NK-92 (cell line): ENCODE measurements around the gene XRN2.

Source experiments
- DNase-seq: peaks from one replicate; lab custom pipeline; 2025; ENCODE audit not compliant: unreplicated experiment; lab: John Stamatoyannopoulos, UW

XRN2 gene, protein sequence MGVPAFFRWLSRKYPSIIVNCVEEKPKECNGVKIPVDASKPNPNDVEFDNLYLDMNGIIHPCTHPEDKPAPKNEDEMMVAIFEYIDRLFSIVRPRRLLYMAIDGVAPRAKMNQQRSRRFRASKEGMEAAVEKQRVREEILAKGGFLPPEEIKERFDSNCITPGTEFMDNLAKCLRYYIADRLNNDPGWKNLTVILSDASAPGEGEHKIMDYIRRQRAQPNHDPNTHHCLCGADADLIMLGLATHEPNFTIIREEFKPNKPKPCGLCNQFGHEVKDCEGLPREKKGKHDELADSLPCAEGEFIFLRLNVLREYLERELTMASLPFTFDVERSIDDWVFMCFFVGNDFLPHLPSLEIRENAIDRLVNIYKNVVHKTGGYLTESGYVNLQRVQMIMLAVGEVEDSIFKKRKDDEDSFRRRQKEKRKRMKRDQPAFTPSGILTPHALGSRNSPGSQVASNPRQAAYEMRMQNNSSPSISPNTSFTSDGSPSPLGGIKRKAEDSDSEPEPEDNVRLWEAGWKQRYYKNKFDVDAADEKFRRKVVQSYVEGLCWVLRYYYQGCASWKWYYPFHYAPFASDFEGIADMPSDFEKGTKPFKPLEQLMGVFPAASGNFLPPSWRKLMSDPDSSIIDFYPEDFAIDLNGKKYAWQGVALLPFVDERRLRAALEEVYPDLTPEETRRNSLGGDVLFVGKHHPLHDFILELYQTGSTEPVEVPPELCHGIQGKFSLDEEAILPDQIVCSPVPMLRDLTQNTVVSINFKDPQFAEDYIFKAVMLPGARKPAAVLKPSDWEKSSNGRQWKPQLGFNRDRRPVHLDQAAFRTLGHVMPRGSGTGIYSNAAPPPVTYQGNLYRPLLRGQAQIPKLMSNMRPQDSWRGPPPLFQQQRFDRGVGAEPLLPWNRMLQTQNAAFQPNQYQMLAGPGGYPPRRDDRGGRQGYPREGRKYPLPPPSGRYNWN

DNA sequence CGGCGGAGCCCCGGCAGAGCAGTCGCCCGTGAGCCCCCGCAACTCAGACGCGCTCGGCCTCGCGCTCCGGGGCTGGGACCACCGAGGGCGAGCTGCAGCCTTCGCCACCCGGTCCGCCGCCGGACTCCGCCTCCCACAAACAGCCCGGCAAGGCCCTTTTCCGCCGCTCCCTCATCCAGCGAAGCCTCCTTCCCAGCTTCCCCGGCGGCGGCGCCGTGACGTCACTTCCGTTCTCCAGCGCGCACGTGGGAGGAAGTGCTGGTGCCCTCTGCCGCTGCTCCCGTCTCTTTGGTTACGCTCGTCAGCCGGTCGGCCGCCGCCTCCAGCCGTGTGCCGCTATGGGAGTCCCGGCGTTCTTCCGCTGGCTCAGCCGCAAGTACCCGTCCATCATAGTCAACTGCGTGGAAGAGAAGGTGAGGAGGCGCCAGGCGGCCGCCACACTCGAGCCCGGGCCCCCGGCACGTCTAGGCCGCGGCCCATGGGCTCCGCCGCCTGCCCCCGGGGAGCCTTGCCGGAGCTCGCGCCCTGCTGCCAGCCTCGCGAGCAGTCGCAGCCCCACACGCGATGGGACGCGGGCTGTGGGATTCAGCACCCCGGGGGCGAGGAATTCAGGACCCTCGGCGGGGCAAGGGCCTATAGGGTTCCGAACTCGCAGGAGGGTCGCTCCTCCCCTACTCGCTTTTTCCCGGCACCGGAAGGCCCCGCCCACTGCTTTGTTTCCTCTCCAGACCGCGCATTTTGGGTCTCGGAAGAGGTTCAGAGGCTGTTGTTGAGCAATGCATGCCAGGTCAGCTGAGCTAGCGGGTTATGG, at the start of gene XRN2:
XRN2 (plus strand) TSS at position 271 of the 811 bp plus-strand sequence; CDS start at position 339, 68 bp downstream.
- peak; percentile 63 for DNase-seq

DNA sequence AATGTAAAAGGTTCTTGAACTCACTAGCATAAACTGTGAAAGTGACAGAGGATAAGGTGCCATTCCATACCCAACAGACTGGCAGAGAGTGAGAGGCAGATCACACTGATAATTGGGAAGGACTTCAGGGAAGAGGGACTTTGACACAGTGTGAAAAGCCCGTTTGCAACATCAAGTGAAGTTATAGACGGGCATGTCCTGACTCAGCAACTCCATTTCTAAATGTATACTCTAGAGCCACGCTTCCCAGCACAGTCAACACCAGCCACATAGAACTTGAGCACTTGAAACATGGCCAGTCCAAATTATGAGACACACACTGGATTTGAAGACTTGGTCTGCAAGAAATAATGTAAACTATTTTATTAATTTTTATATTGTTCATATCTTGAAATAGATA, 45.9 kb upstream of the XRN2 start:
- no peak for DNase-seq

DNA sequence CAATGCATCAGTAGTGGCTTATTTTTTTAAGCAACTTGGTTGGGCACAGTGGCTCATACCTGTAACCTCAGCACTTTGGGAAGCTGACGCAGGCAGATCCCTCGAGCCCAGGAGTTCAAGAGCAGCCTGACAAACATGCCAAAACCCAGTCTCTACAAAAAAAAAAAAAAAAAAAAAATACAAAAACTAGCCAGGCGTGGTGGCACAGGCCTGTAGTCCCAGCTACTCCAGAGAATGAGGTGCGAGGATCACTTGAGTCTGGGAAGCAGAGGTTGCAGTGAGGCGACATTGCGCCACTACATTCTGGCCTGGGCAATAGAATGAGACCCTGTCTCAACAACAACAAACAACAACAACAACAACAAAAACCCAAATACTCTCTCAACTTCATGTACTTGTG, 44.7 kb upstream of the XRN2 start:
- no peak for DNase-seq

DNA sequence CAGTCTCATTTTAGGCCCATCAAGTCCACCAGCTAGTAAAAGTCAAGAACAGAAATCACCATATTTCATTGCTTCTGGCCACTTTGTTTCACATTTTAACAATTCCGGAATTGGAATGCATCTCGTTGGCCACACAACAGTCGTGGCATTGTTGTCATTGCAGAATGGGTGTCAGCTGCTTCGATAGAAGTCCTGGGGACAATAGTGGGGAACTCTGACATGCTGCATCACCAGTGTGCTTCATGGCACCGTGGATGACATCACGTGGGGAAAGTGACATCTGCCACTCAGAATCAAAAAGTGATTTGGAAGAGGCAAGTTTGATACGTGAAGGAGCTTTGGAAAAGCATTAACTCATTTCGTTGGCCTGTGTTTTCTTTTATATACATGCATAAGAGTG, 43.8 kb upstream of the XRN2 start:
- no peak for DNase-seq

DNA sequence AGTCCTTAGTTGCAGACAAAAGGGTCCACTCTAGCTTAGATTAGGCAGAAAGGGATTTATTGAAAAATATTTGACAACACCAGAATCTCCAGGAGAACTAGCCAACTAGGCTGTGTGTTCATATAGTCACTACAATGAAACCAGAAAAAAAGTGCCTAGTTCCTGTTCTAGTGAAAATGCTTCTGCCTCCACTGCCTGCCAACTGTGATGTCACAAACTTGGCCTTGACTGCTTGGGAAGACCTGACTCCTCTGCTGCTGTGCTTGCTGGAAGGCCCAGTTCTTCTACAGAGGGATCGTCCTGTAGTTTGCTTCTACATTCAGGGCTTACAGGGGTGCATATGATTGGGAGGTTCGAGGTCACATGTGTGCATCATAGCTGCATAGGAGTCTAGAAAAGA, 40.3 kb upstream of the XRN2 start:
- no peak for DNase-seq

DNA sequence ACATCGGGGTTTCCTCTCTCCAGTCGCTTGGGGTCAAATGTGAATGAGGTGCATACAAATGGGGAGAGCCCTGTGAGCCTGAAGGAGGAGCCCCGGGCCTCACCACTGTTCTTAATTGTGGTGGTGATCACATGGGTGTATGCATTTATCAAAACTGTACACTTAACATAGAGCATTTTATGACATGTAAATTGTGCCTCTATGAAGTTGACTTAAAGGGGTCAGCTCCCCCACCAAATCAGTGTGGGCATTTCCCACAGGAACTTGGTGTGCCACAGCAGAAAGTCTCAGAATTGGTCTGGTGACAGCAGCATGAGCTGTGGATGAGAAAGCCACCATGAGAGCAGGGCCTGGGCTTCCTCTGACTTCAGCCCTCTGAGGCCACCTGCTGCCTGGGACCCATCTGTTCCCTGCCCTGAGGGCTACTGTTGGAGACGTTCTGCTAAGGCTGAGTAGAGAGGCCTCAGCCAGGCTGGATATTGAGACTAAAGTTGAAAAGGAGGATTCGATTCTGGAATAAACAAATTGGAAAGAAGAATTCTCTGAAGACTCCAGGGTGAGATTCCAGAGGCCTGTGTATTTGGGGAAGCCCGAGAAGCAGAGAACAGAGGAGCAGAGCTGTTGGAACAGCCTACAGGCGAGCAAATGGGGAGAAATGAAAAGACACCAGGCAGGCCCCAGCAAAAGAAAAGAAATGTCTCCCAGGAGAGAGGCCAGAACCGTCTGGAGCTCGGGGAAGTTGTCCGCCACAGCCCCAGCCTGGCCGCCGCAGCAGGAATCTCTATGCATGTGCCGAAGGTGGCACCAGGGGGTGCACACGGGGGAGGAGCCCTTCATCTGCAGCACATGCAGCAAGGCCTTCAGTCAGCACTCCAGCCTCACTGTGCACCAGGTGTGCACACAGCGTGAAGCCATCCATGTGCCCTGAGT, 37.6 kb upstream of the XRN2 start:
- DNase-seq, result no peak

DNA sequence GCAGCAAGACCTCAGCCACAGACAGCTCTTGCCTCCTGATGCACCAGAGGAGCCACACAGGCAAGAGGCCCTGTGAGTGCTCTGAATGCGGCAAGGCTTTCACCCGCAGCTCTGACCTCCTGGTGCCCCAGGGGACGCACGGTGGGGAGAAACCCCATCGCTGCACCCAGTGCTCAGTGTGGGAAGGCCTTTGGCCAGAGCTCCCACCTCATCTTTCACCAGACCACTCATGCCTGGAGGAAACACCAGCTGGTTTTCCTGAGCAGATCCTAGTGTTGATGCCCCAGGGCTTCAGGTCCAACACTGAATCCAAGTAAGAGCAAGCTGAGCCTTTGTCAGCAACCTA, 37.0 kb upstream of the XRN2 start:
- DNase-seq, result no peak

DNA sequence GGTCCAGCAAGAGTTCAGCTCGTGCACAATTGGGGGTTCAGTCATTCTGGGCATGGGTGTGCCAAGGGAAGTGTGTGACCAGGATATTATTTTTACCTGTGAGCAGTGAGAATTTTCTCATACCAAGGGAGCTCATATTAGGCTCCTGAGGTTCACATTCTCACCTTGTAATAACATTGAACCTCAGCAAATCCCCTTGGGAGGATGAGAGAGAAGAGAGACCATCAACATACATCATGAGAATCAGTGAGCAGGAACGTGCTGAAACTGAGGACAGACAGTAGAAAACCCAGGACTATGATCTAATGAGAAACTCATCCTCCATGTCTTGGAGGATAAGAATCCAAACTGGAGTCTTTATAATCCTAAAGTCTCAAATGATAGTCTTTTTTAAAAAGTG, 33.4 kb upstream of the XRN2 start:
- DNase-seq, result no peak

DNA sequence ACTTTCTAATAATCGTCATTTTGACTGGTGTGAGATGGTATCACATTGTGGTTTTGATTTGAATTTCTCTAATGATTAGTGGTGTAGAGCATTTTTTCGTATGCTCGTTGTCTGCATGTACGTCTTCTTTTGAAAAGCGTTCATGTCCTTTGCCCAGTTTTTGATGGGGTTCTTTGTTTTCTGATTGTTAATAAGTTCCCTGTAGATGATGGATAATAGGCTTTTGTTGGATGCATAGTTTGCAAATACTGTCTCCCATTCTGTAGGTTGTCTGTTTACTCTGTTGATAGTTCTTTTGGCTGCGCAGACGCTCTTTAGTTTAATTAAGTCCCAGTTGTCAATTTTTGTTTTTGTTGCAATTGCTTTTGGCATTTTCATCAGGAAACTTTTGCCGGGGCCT, 32.3 kb upstream of the XRN2 start:
- DNase-seq, result no peak

DNA sequence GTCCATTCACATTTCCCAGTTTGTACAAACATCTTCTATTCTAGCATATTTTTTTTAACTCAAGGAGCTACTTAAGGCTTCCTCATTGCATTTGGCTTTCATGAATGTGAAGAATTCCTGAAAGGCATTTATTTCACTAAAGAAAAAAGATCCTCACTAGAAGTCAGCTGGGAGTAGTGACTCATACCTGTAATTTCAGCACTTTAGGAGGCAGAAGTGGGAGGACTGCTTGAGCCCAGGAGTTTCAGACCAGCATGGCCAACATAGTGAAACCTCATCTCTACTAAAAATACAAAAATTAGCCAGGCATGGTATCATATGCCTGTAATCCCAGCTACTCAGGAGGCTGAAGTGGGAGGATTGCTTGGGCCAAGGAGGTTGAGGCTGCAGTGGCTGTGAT, 30.9 kb upstream of the XRN2 start:
- no peak for DNase-seq

DNA sequence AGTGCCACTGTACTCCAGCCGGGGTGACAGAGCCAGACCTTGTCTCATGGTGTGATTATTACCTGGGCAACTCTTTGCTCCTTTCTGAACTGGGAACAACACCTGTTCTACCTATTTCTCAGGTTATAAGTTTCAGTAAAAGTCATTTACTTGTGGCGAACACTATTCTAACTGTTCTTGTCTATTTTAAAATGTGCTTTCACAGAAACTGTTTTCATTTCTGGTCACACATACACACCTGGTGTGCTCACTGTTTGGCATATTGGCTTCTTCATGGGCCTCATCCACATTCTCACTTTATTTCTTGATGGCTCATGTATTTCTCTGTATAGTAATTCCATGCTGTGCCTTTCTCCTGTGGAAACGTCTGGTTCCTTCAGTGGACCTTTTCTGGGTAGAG, 30.5 kb upstream of the XRN2 start:
- DNase-seq, result no peak

DNA sequence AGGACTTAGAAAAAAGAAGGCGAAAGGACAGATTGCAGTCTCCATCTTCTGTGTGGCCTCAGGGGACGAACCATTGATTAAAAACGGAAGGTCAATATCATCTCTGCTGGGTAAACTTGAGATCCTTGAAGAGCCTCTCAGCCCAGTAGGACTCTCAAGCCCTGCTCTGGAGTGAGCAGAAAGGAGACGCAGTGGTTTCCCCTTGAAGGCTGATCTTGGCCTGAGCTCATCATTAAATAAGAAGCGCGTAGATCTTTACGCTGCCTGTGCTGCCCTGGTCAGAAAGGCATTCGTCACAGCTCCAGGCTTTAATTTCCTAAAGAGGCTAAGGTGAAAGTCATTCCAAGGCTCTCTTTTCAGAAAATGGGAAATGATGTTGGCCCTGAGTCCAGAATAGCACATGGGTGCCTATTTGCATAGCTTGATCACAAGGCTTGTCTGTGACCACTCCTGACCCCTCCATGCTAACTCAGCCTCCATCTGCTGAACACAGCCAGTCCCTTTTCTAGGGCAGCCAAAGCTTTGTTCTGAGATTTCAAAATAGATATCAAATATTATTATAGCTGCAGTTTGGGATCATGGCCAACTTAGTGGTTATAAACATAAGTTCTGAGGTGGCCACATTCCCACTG, 29.3 kb upstream of the XRN2 start:
- no peak for DNase-seq

DNA sequence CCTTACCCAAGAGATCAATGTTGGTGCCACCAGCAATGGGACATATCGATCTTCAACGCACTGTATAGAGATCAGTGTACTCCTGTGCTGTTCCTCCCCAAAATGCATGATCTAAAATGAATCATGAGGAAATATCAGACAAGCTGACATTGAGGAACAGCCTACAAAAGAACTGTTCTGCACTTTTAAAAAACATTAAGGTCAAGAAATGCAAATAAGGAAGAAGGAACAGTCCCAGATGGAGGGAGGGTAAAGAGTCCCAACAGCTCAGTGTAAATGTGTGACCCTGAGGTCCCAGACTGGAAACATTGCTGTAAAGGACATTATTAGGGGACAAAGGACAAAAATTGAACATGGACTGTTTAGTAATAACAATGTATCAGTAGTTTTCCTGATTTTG, 24.3 kb upstream of the XRN2 start:
- no peak for DNase-seq

DNA sequence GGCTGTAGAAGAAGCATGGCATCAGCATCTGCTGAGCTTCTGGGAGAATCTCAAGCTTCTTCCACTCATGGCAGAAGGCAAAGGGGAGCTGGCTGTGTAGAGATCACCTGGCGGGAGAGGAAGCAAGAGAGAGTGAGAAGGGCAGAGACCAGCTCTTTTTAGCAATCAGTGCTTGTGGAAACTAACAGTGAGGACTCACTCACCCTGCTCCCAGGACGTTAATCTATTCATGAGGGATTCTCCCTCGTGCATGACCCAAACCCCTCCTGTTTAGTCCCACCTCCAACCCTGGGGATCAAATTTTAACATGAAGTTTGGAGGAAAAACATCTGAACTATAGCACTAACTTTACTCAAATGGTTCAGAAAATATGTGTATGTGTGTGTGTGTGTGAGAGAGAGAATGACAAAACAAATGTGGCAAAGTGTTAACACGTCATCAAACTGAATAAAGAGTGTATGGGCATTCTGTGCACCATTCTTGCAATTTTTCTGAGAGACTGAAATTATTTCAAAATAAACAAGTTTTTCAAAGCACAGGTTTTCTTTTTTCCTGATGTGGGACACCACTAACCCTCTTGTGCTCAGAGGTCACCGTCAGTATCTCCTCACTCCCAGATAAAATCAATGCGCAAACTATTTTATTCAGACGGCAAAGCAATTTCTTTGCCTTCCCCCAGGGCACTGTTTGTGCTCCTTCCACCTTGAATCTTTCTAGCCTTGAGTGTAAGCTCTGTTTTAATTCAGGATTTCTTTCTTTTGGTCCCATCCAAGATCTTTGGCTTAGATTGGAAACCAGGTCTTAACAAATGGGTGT, 23.2 kb upstream of the XRN2 start:
- no peak for DNase-seq

DNA sequence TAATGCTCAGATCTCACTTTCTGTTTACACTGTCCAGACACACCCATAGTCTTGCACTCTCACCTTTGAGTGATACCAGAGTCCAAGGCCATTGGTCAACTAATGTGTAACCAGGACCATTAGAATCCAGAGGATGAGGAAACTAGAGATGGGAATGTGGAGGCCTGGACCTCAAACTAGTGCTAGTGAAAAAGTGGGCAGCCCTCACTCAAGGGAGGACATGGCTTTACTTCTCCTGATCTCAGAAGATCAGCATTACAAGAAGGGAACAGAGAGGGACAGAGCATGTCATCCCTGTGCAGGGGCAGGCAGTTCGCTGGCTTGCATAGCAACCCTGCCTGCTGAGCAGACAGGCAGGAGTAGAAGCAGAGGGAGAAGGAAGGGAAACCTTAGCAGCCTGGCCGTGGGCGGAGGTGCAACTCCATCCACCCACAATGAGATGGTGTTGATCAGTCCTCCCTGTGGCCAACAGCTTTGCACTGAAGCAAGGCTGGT, 22.6 kb upstream of the XRN2 start:
- DNase-seq, result no peak

DNA sequence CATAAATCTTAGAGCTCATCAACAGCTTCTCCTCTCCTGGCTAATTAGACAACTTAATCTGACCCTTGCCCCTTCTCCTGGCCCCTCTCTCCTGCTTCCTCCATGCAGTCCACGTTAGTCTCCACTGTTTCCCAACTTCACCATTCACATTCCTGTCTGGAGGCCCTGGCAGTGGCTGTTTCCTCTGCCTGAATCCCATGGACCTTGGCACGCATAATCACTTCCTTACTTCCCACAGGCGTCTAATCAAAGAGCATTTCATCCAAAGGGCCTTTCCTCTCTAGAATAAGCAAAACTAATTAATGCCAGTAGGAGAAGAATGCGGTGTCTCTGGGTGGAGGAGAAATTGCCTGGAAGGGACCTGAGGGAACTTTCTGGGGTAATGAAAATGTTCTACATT, 16.4 kb upstream of the XRN2 start:
- no peak for DNase-seq

DNA sequence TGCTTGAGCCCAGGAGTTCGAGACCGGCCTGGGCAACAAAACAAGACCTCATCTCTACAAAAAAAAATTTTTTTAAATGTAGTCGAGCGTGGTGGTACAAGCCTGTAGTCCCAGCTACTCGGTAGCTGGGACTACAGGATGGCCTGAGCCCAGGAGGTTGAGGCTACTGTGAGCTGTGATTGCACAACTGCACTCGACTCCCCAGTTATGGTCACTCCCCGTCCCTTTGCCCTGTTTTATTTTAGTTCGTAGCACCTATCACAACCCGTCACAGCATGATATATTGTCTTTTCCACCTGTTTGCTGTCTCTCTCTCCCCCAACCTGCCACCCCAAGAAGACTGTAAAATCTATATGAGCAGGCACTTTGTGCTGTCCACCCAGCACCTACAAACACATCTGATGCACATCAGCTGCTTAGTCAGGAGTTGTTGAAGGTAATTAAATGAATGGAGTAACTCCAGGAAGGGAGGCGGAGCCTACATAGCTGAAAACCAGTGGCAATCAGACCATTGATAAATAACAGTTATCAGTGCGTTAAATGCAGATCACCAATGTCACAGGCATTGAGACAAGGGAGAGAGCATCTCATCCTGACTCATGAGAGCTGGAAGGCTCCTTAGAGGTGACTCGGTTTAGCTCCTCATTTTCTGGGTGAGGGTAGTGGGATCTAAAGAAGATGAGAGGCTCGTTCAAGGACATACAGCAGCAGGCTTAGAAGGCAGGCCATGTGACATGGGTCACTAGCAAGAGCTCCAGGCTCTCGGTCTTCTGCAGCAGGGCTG, 14.4 kb upstream of the XRN2 start:
- DNase-seq, result no peak

DNA sequence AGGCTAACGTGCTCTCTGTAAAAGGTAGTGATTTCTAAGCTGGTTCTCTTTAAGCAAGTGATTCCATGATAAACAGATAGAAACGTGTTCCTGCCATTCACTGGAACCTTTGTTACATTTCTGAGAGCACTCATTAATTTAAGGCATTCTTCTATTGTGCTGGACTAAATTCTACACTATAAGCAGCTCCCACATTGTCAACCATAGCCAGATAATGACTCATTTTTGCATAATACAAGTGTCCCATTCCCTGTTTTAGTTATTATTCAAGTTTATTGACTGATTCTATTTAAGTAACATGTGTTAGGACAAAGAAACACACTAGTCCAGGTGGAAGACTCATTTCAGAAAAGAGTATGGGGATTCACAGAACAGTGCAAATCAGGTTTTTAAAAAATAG, 13.5 kb upstream of the XRN2 start:
- no peak for DNase-seq
